ENCODE results near the gene ZDHHC14.
"Not testable (repeated sequence)": the region's sequence is repeated elsewhere in the genome, so short reads cannot be mapped to it uniquely, and the experiment has no call there.

The ZDHHC14 gene

DNA sequence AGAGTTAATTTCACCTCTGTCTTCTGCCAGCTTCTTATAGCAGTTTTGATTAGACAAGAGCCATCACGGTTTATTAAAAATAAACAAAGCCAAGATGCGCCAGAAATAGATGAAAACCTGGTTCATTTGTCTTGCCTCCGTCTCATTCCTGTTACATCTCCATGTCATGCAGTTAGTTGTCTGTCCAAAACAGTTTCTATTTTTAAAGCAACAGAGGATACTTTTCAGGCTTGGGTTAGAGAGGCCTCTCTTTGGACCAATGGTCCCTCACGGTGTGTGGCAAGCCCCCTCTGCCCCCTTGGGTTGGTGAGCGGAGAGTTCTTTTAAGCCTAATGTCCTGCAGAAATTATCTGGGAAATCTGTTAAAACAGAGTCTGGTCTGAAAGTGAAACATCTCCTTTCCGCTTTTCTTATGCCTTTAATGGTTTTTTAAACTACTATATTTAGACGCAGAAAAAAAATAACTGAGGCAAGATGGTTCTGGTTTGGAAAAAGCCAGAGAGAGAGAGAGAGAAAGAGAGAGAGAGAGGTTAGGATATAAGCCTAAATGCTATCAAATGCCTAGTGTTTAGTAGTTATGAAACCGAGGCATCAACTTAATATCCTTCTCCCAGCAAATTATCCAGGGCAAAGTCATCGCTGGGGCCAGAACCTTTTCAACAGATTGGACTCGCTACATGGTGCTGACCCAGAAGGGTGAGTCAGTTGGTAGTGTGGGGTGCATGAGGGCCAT, 64.5 kb downstream of the ZDHHC14 start:
- DNase-seq (ENCODE audit: low read depth) = no peak

DNA sequence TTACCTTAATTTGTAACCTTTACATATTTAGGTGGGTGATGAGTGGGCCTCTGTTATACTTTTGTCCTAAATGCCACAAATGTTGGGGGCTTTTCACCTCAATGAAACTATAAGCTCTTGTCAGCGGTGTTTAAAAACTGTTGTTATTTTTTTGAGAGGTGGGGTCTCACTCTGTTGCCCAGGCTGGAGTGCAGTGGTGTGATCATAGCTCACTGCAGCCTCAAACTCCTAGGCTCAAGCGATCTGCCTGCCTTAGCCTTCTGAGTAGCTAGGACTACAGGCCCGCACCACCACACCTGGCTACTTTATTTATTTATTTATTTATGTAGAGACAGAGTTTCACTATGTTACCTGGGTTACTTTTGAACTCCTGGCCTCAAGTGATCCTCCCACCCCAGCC, 66.7 kb downstream of the ZDHHC14 start:
- DNase-seq (ENCODE audit: low read depth) = no peak

DNA sequence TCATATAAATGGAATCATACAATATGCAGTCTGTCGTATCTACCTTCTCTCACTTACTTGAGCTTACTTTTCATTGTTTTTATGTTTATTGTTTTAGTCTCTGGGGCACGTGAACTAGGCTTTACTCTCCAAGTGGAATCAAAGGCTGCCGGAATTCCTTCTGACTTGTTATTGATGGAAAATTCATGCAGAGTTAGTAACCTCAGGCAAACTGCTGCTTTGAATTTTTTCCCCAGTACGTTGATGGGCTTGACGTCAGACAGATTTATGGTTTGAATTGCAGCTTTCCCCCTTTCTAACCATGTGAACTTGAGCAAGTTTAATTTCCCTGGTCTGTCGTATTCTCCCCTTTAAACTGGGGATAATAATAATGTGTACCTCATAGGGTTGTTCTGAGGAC, 68.6 kb downstream of the ZDHHC14 start:
- no peak for DNase-seq (ENCODE audit: low read depth)

DNA sequence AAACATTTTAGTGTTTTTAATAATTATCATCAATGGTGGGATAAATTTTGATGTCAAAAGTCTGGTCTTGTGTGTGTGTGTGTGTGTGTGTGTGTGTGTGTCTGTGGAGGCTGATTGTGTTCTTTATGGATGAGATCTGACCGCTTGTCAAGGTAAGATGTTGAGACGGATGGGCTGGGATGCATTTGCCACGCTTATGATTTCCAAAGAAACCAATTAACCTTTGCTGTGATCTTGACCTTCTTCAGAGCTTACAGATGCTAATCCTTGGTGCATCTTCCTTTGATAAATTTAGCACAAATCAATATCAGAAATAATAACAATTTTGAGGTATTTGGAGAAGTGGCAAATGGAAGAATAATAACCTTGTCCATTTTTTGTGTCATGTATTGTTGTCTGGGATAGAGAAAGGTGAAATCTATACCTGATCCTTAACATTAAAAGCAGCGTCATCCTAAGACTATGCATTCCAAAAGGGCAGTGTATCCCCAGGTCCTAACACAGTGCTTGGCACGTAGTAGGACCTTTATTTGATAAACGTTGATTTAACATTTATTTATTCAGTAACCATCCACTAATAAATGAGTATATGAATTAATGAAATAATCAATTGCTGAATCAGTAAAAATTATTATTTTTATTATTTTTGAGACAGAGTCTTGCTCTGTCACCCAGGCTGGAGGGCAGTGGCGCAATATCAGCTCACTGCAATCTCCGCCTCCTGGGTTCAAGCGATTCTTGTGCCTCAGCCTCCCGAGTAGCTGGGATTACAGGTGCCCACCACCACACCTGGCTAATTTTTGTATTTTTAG, 70.1 kb downstream of the ZDHHC14 start:
- DNase-seq (ENCODE audit: low read depth) = no peak

DNA sequence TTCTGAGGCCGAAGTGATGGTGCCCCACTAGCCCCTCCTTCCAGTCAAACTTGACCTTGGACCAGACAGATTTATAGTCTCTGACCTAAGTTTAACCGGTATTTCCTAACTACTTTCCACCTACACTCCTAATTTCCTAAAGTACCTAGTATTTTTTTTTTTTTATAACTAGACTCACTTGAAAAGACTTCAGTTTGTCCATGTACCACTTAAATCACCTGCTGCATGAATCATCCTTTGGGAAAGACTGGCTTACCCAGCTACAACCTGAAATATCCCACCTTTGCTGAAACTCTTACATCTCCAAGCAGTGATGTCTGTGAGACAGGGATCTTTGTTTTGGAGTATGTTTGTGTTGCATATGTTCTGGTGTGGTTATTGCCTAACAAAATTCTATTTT, 71.1 kb downstream of the ZDHHC14 start:
- no peak for DNase-seq (ENCODE audit: low read depth)

DNA sequence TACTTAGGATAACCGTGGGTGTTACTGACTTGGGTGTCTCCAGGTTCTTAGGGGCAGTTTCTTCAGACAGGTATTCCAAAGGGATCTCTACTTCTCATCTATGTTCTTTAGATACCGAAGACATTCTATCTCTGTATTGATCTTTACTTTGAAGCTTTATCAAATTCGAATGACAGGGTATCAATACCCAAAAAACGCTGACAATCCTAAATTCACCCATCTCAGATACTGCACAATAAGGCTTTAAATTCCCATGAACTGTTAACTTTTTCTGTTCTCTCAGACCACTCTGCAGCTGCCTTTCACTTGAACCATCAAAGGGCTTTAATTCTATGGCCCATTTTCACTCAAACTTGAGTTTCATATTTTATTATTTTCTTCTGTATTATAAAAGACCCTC, 72.1 kb downstream of the ZDHHC14 start:
- no peak for DNase-seq (ENCODE audit: low read depth)

DNA sequence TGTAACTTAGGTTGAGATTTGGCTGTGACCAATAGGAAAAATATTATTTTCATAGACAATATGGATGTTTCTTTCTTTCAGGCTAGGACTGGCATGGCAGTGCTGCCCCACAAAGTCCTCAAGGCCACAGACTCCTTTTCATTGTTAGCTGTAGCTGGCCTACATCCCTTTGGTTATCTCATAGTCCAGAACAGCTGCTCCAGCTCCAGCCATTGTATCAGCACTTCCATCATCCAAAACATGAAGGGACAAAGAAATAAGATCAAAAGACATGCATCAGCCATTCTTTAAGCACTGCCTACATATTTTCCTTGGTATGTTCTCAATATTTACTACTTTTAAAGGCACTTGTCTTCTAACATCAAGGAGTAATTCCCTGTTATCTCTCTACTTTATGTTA, 73.0 kb downstream of the ZDHHC14 start:
- DNase-seq (ENCODE audit: low read depth) = no peak

DNA sequence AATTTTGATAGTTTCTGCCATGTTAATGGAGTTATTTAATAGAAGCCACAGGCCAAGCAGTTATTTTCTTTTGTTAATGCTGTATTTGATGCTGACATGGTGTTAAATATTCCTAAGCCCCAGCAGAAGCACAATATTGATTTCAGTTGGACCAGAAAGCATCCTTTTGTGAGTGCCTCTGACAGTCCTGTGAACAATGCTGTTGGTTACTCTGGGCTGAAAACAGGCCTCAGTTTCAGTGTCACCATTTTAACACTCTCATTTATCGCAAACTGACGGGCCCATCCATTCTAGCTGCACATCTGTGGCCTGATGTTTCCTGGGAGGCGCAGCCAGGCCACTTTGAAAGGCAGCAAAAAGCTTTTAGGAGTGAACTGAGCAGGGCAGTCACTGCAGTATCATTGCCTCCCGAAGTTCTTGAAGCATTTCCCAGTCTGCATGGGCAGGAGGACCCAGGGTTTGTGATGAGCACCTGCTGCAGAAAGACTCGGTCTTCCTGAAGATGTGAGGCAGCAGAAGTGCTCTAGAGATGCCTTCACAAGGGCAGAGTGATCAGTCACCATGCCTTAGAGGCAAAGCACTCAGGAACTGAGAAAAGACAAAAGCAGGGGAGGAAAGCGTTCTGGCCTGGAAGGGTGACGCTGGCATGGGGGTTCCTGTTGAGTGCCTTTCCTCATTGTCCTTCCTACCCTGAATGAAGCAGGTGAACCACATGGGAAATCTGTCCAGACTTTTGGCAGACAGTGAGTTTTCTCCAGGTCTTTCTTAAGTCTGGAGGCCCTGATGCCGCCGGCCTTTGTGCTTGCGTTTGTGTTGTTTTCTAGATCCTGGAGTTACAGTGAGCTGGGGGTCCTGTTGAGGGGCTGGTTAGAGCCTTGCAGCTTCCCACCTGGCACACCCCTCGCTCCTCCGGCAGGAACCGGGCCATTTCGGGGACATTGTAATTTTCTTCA, 74.0 kb downstream of the ZDHHC14 start:
- DNase-seq (ENCODE audit: low read depth) = no peak

DNA sequence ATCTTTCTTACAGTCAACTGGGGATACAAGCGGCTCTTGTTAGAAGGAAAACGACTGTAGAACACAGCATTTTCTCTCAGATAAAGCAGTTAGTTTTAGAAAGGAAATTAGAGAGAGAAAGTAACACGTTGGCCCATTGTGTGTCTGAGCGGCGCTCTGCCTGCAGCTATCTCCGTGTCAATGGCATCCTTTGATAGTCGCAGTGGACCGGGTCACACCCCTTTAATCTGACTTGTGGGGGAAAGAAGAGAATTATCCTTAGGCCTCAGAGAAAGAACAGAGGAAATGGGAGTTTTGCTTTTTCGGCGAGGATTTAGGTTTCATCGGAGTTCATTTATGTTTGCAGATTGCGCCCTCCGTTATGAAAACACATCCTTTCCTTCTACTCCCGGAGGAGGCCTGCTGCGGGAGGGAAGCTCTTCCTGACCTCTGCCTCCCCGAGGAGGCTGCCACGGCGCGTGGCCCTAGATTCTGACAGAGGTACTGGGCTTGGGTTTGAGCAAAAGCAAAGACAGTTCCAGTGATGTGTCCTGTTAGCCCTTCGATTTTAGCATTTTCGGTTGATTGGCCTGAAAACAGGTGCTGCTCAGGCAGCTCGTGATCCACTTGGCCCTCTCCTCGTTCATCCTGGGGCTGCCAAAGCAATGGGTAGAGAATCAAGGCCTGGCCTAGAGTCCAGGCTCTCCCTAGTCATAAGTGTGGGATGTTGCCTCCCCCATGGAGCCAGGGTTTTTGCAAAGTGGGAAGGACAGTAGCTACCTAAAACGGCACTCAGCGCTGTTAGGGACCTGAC, 74.9 kb downstream of the ZDHHC14 start:
- no peak for DNase-seq (ENCODE audit: low read depth)

DNA sequence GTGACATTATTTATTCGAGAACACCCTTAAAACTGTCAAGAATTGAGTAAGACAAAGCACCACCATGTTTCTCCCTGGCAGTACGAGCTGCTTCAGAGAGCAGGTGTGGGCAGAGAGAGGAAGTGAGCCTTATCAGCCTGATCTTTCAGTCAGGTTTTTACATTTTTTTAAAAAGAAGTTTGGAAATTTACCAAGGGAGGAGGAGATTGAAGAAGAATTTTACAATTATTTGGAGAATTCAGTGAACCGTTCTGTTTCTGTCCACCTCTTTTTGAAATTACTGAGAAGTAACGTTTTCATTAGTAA, 75.5 kb downstream of the ZDHHC14 start:
- no peak for DNase-seq (ENCODE audit: low read depth)

DNA sequence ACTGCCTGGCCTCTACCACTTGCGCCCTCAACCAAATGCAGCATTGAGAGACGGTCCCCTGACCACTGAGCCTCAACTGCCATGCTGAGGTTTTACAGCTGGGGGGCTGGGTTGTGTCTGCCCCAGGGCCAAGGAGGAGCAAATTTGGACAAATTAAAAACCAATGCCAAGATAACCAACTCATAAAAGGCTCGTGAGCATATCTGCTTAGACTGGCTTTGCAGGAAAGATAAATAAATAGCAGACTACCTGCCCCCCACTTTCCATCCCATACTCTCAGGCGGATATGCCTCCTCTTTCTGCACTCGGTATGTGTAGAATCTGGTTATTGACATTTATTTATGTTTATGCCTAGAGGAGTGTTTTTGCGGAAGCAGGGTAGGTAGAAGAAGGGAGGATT, 76.8 kb downstream of the ZDHHC14 start:
- DNase-seq (ENCODE audit: low read depth) = no peak

DNA sequence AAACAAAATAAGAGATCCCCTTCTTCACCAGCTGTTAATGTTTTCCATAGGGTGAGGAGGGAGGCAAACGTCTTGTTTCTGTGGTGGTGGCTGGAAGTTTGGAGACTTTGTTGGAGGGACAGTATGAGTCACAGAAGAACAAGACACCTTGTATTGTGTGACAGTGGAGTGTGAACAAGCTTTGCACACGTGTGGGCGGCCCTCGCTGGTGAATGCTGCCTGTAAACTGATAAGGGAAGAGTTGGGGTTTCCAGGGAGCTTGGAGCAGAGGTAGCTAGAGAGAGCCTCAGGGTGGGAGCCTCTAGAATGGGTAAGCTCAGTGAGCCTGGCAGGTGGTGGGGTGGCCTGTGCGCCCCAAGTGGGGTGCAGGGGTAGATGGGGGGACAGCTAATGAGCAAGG, 78.3 kb downstream of the ZDHHC14 start:
- no peak for DNase-seq (ENCODE audit: low read depth)

DNA sequence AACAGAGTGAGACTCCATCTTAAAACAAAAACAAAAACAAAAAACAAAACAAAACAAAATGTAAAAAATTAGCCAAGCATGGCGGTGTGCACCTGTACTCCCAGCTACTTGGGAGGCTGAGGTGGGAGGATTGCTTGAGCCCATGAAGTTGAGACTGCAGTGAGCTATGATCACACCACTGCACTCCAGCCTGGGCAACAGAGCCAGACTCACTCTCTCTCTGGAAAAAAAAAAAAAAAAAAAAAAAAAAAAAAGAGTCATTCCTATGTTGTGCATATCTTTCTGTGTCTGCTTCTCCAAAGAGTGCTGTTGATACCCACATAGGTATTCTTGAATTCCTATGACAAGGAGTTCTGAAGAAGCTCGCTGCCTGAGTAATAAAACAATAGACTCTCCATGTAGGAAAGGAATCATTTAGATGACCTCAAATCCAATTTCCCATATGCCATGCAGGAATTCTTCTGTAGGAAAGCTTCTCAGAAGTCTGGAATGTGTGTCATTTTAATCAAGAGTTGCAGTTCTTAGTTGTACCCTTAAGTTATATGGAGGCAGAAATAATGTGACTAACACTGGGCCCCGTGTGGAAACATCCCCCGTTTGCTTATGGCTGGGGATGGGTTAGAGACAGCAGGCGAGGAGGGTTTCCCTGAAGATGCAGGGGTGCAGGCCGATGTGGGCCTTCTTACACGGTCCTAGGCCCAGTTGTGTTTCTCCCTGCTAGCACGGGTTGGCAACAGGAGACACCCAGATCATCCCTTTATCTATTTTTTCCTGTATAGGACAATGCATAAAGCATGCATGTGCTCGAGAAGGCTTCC, 79.4 kb downstream of the ZDHHC14 start:
- no peak for DNase-seq (ENCODE audit: low read depth)

DNA sequence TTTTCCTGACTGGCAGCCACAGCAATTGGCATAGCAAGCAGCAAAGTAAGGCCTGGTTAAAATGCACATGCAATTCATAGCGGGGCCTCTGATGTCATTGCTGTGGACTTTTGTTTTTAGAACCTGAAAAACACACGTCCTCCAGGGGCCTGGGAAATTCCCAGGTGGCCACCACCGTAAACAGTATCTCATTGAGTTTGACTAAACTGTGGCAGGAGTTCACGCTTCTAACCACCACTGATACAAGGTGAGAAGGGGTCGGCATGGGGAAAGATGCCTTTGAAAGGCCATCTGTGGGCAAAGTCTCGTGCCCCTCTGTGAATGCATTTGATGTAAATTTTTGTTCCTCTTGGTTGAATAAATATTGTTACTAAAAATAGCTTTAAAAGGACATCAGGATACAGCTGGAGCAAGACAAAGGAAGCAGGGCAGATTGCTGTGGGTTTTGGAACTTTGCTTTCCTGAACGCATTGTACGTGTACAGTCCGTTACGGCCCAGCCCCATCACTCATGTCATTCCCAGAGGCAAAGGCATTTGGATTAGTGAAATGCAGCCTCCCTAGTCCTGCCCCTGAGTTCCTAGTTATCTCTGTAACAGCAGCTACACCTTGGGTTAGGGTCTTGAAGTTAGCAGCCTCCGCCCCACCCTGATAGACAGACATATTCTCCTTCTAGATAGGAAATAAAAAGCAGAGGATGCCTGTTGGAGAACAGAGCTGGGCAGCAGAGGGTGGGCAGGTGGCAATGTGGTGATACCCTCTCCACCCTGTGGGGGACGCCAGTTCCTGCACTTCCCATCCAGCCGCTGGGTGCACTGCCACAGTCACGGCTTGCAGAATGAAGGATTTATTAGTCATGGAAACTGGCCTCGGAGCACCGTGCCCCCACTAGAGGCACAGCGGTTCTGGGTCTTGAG, 80.3 kb downstream of the ZDHHC14 start:
- DNase-seq (ENCODE audit: low read depth) = no peak

DNA sequence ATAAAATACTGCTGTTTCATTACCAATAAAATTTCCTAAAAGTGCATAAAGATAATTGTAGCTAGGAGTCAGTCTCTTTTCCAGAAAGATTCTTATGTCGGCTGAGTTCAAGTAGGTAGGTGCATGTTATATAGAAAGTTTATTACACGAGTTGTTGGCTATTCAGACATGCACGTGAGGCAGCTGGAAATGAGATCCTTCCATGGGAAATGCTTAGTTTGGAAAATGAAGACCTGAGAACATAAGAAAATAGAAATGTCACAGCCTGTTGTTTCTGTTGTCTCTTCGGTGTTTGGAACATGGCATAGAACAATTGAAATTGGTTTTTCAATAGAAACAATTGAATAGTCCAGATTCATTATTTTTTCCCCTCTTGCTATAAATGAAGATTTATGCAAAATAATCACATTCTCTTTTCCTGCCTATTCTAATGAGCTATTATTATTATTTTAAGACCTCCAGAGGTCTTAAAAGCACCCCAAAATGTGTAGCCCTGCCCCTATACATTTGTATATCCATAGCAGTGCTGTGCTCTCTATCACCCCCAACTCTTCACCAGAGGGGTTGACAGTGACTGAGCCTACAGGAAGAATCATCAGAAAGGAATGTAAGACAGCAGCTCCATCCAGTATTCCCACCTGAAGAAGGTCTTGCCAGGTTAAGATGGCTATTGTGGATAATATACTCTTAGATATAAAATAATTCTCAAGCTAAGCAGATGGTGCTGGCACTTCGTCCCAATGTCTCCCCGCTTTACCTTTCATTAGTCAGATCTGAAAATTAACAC, 82.2 kb downstream of the ZDHHC14 start:
- DNase-seq (ENCODE audit: low read depth) = no peak

DNA sequence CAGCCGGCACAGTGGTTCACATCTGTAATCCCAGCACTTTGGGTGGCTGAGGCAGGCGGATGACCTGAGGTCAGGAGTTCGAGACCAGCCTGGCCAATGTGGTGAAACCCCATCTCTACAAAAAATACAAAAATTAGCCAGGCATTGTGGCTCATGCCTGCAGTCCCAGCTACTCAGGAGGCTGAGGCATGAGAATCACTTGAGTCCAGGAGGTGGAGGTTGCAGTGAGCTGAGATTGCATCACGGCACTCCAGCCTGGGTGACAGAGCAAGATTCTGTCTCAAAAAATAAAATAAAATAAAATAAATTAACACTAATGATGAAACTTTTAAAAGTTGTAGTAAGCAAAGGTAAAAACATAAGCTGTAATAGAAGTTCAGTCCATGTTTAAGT, 82.7 kb downstream of the ZDHHC14 start:
- not testable (repeated sequence) for DNase-seq (ENCODE audit: low read depth)

DNA sequence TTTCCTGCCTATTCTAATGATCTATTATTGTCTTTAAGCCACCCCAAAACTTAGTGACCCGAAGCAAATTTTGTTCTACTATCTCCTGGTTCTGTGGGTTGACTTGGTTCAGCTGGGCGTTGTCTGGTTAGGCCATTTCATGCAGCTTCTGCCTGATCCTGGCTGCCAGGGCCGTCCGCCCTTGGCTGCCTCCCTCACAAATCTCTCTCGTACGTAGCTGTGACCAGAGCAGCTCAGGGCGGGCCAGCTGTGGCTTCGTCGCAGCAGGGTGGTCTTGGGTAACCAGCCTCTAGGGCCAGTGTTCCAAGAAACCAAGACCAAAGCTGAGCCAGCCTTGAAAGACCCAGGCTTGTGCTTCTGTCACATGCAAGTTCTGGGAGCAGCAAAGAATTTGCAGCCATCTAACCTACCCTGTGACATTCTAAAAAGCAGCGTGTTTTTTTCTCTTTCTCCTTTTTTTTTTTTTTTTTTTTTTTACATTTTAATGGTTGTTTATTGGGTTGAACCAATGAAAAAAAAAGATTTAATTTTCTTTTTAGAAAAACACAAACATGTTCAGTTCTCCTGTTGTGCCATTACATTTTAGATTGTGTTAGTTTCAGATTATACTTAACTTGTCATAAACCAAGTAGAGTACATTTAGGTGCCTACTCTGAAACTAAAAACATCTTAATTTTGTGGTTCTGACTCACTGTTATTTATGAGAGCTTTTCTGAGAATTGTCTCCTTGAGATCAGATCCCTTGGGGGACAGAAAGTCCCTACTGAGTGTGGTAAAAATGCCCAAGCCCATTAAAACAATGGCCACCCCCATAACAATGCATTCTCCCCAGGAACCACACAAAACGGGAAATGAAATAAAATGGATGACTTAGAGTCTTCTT, 83.9 kb downstream of the ZDHHC14 start:
- no peak for DNase-seq (ENCODE audit: low read depth)

DNA sequence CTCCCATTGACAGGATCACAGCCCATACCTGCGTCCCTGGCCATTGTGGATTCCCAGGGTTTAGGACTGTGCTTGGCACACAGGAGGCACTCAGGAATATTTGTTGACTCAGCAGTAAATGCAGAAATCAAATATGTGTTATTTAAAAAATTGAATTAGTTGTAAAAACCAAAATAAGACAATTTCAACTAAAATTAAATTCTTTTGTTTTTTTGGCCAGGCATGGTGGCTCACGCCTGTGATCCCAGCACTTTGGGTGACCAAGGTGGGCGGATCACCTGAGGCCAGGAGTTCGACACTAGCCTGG, 85.3 kb downstream of the ZDHHC14 start:
- no peak for DNase-seq (ENCODE audit: low read depth)

Measured in HS-5 (cell line).